Hematopoietic multipotent progenitor cell (in vitro differentiated cells): ENCODE data around the gene ORMDL3. TPM values are rescaled to one million over a fixed set of nuclear protein-coding genes. Genes with fewer than 3 reads are reported as not detected.

Experiments used
- DNase-seq, 3 donors: peaks; one replicate each; pipeline ENCODE4 v3.0.0-alpha.2; 2011 to 2015; ENCODE audit warnings: low read depth in 2 of 3, low spot score in 2 of 3
- total RNA-seq: library from RNA; depleted of rRNA; stranded (reverse); fragments of >200 nt; gene quantifications from one replicate; pipeline ENCODE4 v1.2.3, GENCODE V29; 2012

Gene ORMDL3
- 39.3 TPM for total RNA-seq

GRCh38 chr17:39927101-39927928 is at the start of gene ORMDL3, which contains the start of gene LRRC3C:
Gene ORMDL3 (minus strand): TSS chr17:39927601. CDS start chr17:39924203, 3,398 bp downstream.
Gene LRRC3C (plus strand): TSS chr17:39927732. CDS start chr17:39941524, 13,792 bp downstream.
- peak; percentile 83 to 91 (median 89) for DNase-seq

- DNase-seq: no peak
Observed at GRCh38 chr17:39975801-39976200, 48.4 kb upstream of the ORMDL3 start.

- no peak for DNase-seq
Observed at GRCh38 chr17:39974433-39974832, 47.0 kb upstream of the ORMDL3 start.

- no peak for DNase-seq
Observed at GRCh38 chr17:39973496-39973895, 46.1 kb upstream of the ORMDL3 start.

- DNase-seq: peak in 1 of 3 donors; percentile 30
Observed at GRCh38 chr17:39972271-39972670, 44.9 kb upstream of the ORMDL3 start.

- DNase-seq: no peak
Observed at GRCh38 chr17:39971076-39971603, 43.7 kb upstream of the ORMDL3 start.

- no peak for DNase-seq
Observed at GRCh38 chr17:39970157-39970692, 42.8 kb upstream of the ORMDL3 start.

GRCh38 chr17:39969375-39969774 is 42.0 kb upstream of the ORMDL3 start:
- no peak for DNase-seq

GRCh38 chr17:39968761-39969160 is 41.4 kb upstream of the ORMDL3 start:
- no peak for DNase-seq

- no peak for DNase-seq
Observed at GRCh38 chr17:39966771-39967170, 39.4 kb upstream of the ORMDL3 start.

- no peak for DNase-seq
Observed at GRCh38 chr17:39965017-39965699, 37.8 kb upstream of the ORMDL3 start.

- DNase-seq: no peak
Observed at GRCh38 chr17:39963829-39964228, 36.4 kb upstream of the ORMDL3 start.

- DNase-seq: no peak
Observed at GRCh38 chr17:39962642-39963220, 35.3 kb upstream of the ORMDL3 start, which contains the start of gene GSDMA. Gene GSDMA (plus strand): TSS chr17:39963004. CDS start chr17:39965688, 2,684 bp downstream.

- no peak for DNase-seq
Observed at GRCh38 chr17:39960524-39961041, 33.2 kb upstream of the ORMDL3 start.

- no peak for DNase-seq
Observed at GRCh38 chr17:39955726-39956225, 28.4 kb upstream of the ORMDL3 start.

- DNase-seq: no peak
Observed at GRCh38 chr17:39954876-39955275, 27.5 kb upstream of the ORMDL3 start.

- DNase-seq: no peak
Observed at GRCh38 chr17:39953471-39953888, 26.1 kb upstream of the ORMDL3 start.

GRCh38 chr17:39952680-39953470 is 25.5 kb upstream of the ORMDL3 start:
- peak; percentile 84 to 96 (median 94) for DNase-seq

GRCh38 chr17:39951924-39952679 is 24.7 kb upstream of the ORMDL3 start:
- DNase-seq: no peak
